NCI-H1417 treated with DMSO at 0.1 percent for 48 hours (cell line): ENCODE measurements around the gene MTFP1.
"Not testable (repeated sequence)": the region's sequence is repeated elsewhere in the genome, so short reads cannot be mapped to it uniquely, and the experiment has no call there.

Experiments used
- DNase-seq: peaks from one replicate; lab custom pipeline; 2025; lab: John Stamatoyannopoulos, UW

The MTFP1 gene

DNA sequence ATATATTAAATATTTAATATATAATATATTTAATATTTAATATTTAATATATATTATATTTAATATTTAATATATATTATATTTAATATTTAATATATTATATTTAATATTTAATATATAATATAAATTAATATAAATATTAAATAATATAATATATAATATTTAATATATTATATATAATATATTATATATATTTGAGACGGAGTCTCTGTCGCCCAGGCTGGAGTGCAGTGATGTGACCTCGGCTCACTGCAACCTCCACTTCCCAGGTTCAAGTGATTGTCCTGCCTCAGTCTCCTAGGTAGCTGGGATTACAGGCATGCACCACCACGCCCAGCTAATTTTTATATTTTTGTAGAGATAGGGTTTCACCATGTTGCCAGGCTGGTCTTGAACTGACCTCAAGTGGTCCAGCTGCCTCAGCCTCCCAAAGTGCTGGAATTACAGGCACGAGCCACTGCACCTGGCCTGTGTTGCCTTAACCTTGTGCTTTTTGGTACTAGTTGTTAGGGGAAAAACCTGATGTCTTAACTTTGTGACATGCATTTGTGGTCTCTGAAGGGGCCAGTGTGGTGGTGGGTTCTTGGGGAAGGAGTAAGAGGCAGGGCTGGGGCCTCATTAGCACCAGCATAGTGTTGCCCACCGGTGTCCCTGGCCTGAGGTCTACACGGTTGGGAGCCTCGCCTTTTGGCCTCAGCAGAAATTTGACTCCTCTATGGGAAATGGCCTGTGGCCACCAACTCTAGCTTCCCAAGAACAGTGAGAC is 29.7 kb downstream of the MTFP1 start:
- DNase-seq, result no peak

DNA sequence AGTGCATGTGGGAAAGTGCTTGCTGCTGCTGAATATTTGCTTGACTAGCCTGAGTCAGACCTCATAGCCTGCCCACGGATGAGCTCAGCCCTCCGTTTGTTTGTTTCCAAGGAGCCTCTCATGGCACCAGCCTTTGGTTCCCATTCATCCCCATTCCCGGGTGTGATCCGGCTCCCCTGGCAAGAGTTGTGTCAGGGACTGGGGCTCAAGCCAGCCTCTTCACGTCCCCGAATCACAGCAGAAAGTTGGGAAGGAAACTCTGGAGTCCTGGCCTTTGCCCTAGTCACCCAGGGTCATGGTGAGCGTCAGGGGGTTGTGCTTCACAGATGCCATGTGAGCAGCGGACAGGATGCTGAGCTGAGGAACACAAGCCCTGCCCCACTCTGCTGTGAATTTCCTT is 32.4 kb downstream of the MTFP1 start:
- no peak for DNase-seq

DNA sequence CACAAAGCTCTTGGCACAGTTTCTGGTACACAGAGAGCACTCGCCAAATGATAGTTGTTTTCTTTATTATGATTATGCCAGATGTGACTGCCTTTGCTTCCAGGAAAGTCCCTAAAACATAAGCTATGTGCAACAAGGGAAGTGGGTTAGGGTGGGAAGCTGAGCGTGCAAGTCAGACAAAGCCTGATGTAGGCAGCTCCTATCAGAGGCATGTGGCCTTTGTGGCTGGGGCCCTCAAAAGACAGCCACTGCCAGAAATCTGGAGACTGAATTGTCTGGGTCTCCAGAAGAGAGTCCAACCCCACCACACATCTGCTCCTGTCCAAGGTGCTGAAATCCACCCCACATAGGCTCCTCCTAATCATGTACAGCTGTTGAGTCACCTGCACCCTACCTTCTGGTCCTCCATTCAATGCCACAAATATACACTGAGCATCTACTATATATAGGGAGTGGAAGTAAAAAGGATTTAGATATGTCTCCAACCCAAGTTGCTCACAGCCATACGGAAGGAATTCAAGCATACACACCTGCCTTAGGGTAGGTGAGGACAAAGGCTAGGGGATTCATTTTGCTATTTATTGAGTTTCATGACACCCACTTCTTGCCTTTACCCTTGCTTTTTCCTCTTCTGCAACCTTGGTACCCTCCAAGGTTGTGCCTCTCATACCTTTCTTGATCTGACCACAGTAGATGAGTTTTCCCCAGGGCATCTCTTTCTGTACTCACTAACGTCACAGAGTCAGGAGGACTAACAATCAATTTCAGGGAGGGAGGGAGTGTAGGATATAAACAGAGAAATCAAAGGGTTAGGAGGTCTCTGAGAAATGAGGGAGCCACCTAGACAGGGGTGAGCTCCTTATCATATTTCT is 33.8 kb downstream of the MTFP1 start:
- no peak for DNase-seq

DNA sequence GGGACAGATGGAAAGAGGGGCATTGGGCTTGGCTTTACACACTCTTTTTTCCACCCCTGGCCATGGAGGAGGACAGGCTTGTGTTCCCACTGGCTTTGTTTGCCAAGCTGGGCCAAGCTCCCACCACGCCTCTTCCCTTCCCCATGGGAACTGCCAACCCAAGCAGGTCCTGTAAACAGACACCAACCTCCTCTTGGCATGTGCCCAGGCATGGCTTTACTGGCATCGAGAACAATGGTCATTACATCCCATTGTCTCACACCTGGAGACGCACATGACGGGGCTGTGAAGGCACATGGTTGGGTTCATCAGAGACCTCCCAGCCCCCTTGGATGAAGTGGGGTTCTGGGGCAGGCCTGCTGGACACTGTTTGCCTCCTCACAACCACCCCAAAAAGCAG is 34.6 kb downstream of the MTFP1 start:
- no peak for DNase-seq

DNA sequence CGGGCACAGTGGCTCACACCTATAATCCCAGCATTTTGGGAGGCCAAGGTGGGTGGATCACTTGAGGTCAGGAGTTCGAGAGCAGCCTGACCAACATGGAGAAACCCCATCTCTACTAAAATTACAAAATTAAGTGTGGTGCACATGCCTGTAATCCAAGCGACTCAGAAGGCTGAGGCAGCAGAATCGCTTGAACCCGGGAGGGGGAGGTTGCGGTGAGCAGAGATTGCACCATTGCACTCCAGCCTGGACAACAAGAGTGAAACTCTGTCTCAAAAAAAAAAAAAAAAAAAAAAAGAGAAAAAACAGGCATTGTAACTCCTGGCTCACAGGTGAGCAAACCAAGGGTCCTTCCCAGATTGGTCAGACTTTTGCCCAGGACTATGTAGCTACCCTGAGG is 35.0 kb downstream of the MTFP1 start:
- not testable (repeated sequence) for DNase-seq

DNA sequence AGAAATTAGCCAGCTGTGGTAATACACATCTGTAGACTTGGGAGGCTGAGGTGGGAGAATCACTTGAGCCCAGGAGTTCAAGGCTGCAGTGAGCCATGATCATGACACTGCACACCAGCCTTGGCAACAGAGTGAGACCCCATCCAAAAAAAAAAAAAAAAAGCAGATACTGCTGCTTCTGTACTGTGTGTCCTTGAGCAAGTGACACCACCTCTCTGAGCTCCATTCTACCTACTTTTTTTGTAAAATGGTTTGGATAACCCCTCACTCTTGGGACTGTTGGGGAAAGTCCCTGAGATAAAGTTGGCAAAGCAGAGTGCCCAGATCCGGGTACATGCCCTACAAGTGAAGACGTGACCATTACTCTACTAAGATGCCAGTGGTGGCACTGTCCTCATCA is 43.6 kb downstream of the MTFP1 start:
- no peak for DNase-seq

DNA sequence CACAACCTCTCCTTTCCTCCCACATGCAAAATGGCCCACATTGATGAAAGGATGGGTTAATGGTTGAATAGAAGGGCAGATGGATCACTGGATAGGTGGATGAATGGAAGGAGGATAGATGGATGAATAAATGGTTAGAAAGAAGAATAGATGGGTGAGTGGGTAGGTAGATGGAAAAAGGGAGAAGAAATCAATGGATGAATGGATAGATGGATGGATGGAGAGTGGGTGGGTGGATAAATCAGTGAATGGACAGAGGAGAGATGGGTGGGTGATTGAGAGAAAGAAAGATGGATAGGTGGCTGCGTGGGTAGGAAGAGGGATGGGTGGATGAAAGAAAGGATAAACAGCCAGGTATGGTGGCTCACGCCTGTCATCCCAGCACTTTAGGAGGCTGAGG is 45.1 kb downstream of the MTFP1 start:
- no peak for DNase-seq

DNA sequence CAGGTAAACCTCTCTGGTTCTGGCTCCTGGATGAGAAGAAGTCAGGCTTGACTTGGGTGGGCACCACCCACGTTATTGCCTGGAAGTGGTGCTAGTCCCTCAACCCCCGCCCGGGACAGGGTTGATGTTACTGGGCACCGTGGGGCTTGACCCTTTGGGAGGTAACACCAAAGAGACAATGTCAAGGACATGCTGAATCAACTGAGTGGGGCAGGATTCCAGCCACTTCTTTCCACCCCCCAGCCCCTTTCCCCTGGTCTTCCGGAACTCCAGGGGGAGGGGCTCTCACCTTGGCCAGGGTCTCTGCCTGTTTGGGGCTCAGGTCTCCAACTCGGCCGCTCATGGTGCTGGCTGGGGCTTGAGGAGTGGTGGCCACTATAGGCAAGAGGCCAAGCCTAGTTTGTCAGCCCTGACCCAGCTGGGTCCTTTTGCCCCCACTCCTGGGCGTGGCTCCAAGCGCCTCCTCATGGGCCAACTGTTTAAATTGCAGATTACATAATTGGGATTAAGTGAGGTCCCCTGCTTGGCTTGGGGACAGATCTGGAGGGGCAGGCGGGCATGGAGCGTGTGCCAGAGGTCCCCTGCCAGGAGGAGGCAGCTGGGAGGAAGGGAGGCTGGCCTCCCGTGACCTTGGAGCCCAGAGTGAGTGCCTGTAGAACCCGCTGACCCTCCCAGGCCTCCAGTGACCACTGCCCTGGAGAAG is 46.2 kb downstream of the MTFP1 start, which contains the start of gene SEC14L3:
Gene SEC14L3, minus strand, starts transcription at position 402 of the 703 bp plus-strand sequence. Its CDS starts 59 bp downstream, at position 343.
- DNase-seq, result no peak

DNA sequence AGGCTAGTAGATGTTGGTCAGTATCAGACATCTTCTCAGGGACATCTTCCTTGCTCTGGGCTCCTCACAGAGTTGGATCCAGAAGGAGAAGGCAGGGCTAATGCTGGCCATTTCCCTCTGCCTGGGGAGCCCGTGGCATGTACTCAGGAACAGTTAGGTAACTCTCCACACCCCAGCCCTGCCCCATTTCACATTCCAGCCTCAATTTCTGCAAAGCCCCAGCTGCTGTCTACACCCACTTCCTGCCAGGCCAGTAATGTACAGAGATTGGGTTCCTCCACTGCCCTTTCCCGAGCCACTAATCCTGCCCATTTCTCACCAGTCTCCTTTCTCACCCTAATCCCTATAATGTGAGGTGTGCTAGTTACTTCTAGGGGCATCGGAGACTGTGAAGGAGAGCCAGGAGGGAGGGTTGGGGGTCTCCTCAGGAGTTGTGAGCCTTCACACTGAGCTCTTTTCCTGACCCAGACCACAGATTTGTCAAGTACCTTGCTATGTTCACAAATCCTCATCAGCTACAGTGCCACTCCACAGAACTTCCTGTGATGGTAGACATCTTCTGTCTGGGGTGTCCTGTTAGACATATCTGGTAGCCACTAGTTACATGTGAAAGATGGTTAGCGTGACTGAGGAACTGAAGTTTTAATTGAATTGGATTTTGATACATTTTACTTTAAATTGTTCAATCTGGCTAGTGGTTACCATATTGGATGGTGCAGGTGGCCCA is 47.6 kb downstream of the MTFP1 start:
- DNase-seq, result no peak

DNA sequence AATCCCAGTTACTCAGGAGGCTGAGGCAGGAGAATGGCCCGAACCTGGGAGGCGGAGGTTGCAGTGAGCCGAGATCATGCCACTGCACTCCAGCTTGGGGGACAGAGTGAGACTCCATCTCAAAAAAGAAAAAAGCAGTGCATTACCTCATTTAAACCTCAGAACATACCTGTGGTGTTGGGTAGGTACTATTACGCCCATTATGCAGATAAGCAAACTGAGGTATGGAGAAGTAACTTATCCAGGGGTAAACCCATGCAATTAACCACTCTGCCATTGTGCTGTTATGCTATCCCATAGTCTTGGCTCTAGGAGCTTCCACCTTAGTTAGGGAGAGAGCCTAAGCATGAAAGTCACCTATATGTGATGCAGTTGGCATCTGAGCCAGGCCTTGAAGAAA is 48.6 kb downstream of the MTFP1 start:
- no peak for DNase-seq

DNA sequence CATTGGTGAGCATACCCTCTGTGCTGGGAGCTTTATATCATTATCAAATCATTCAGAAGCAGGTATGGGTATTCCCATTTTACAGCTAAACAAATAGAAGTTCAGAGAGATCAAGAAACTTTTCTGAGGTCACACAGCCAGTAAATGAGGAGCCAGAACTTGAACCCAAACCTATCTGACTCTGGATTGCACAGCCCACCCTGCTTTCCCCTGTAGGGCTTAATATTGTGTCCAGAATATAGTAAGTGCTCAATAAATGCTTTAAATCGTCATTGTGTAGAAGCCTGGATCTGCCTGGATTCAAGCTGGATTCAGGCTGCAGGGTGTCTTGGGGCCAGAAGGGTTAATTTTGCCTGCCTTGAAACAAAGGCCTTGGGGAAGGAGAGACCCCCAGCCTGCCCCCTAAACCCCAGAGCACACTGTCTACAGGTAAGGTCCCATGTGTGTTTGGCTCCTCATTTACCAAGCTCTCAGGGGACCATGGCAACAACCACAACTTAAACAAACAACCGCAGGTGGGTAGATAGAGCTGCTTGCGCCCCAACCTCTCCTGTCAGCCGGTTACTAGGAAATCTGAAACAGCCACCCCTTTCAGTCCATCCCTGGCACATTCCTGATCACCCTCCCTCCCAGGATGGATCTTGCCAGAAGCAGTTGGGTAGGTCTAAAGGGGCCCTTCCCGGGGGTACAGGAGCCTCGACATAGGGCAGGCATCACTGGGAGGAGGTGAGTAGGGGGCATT is 49.3 kb downstream of the MTFP1 start:
- DNase-seq, result no peak
